Hepatocyte (in vitro differentiated cells): ENCODE data around the gene PCLAF. TPM values are rescaled to one million over a fixed set of nuclear protein-coding genes. Genes with fewer than 3 reads are reported as not detected.
A peak's percentile ranks its signal among the peaks of the same experiment; 100 is the strongest.

Source experiments
- DNase-seq: peaks from one replicate; pipeline ENCODE4 v3.0.0-alpha.2; 2016; ENCODE audit warnings: low spot score
- H2AFZ ChIP-seq: fragments of 200-600 bp; sonication (generic); 2 replicates; pipeline ENCODE4 v1.6.0; 2016; ENCODE audit warnings: antibody characterized with exemption, mild to moderate bottlenecking
- H3K27ac ChIP-seq: fragments of 200-600 bp; sonication (generic); 2 replicates; pipeline ENCODE4 v1.5.1; 2016; ENCODE audit warnings: mild to moderate bottlenecking
- H3K27me3 ChIP-seq: fragments of 200-600 bp; sonication (generic); 2 replicates; pipeline ENCODE4 v1.6.1; 2016
- H3K36me3 ChIP-seq: fragments of 200-600 bp; sonication (generic); replicated peaks from 2 replicates; pipeline ENCODE4 v1.5.1; 2016; ENCODE audit warnings: low read depth; ENCODE audit not compliant: insufficient read depth
- H3K4me1 ChIP-seq: fragments of 200-600 bp; sonication (generic); 2 replicates; pipeline ENCODE4 v1.5.1; 2016; ENCODE audit warnings: mild to moderate bottlenecking, moderate library complexity; ENCODE audit not compliant: insufficient read depth
- H3K4me2 ChIP-seq: fragments of 200-600 bp; sonication (generic); 2 replicates; pipeline ENCODE4 v1.6.0; 2016
- H3K4me3 ChIP-seq: fragments of 200-600 bp; sonication (generic); 2 replicates; pipeline ENCODE4 v1.5.1; 2016; ENCODE audit warnings: mild to moderate bottlenecking
- H3K79me2 ChIP-seq: fragments of 200-600 bp; sonication (generic); 2 replicates; pipeline ENCODE4 v1.6.0; 2017; ENCODE audit warnings: mild to moderate bottlenecking
- H3K9me2 ChIP-seq: fragments of 200-600 bp; sonication (generic); replicated peaks from 2 replicates; pipeline ENCODE4 v1.6.0; 2017; ENCODE audit warnings: mild to moderate bottlenecking; ENCODE audit not compliant: insufficient read depth
- H3K9me3 ChIP-seq: fragments of 200-600 bp; sonication (generic); 2 replicates; pipeline ENCODE4 v1.5.1; 2016; ENCODE audit warnings: low read depth, mild to moderate bottlenecking
- H4K20me1 ChIP-seq: fragments of 200-600 bp; sonication (generic); 2 replicates; pipeline ENCODE4 v1.6.0; 2016; ENCODE audit warnings: mild to moderate bottlenecking; ENCODE audit not compliant: insufficient read depth, poor library complexity, severe bottlenecking
- CTCF ChIP-seq: fragments of 200-600 bp; sonication (generic); IDR thresholded peaks from 2 replicates; pipeline ENCODE4 v1.5.1; 2016; ENCODE audit warnings: antibody characterized with exemption, mild to moderate bottlenecking; ENCODE audit not compliant: poor library complexity
- EZH2 ChIP-seq: fragments of 200-600 bp; sonication (generic); IDR thresholded peaks from 2 replicates; pipeline ENCODE4 v1.6.1; 2016; ENCODE audit warnings: antibody characterized with exemption, mild to moderate bottlenecking, borderline replicate concordance
- EZH2phosphoT487 ChIP-seq: fragments of 200-600 bp; sonication (generic); IDR thresholded peaks from one replicate; pipeline ENCODE4 v1.6.1; 2018; ENCODE audit warnings: antibody characterized with exemption, mild to moderate bottlenecking, low read depth, moderate library complexity; ENCODE audit not compliant: unreplicated experiment, severe bottlenecking
- WGBS: methylation state at CpG from one replicate; pipeline ENCODE4 v1.1.6; 2016; ENCODE audit warnings: low lambda C conversion rate; ENCODE audit errors: missing lambda C conversion rate; 5-methylcytosine and 5-hydroxymethylcytosine counted together
- polyA plus RNA-seq: library from polyadenylated mRNA; unstranded; fragments of >200 nt; fragmentation: Nextera tagmentation; extraction: Ambion mirVana; gene quantifications from 2 replicates; pipeline ENCODE4 v1.2.1, GENCODE V29; 2016
- total RNA-seq: library from RNA; depleted of rRNA; stranded (reverse); fragments of >200 nt; gene quantifications from 2 replicates; pipeline ENCODE4 v1.2.3, GENCODE V29; 2014

The PCLAF gene
- total and polyA plus RNA-seq, 2 experiments from 2014 or later = 21.2 to 25.3 TPM

GRCh38 chr15:64426845-64427465, 45.7 kb upstream of the PCLAF start:
- no peaks in the 10 kb centered on the region for H3K4me1 ChIP-seq
- no peak overlapping the region for H3K27ac ChIP-seq
- no peak overlapping the region for H3K4me2 ChIP-seq
- H3K27me3 ChIP-seq = no peaks in the 10 kb centered on the region
- no peaks in the 10 kb centered on the region for H3K36me3 ChIP-seq
- H4K20me1 ChIP-seq = no peaks in the 10 kb centered on the region
- no peaks in the 10 kb centered on the region for H3K9me2 ChIP-seq
- no peaks in the 10 kb centered on the region for H3K9me3 ChIP-seq
- peak; percentile 58 for TF ChIP-seq CTCF
- TF ChIP-seq EZH2 = no peak
- no peaks in the 10 kb centered on the region for H3K79me2 ChIP-seq
- H3K4me3 ChIP-seq = no peak overlapping the region
- WGBS = 86% methylated on average over 7 of the region's 7 CpGs
- peak; percentile 55 for DNase-seq
- no peak overlapping the region for H2AFZ ChIP-seq

GRCh38 chr15:64425221-64425620, 44.0 kb upstream of the PCLAF start:
- WGBS = 96% methylated on average over 3 of the region's 3 CpGs
- H3K36me3 ChIP-seq = no peaks in the 10 kb centered on the region

GRCh38 chr15:64423970-64424369, 42.7 kb upstream of the PCLAF start:
- no peak for DNase-seq
- H3K36me3 ChIP-seq = no peaks in the 10 kb centered on the region
- no peak overlapping the region for H3K4me2 ChIP-seq
- TF ChIP-seq CTCF = no peak
- TF ChIP-seq EZH2phosphoT487 = no peak
- no peak for TF ChIP-seq EZH2
- no peak overlapping the region for H3K27ac ChIP-seq
- no peaks in the 10 kb centered on the region for H3K9me3 ChIP-seq
- no peaks in the 10 kb centered on the region for H3K4me1 ChIP-seq
- H4K20me1 ChIP-seq = no peaks in the 10 kb centered on the region
- no peaks in the 10 kb centered on the region for H3K79me2 ChIP-seq
- WGBS = 91% methylated on average over 6 of the region's 6 CpGs
- no peak overlapping the region for H2AFZ ChIP-seq
- no peaks in the 10 kb centered on the region for H3K9me2 ChIP-seq
- no peaks in the 10 kb centered on the region for H3K27me3 ChIP-seq
- H3K4me3 ChIP-seq = no peak overlapping the region

More at GRCh38 chr15:64425221-64425620, 44.0 kb upstream of the PCLAF start:
- H3K4me2 ChIP-seq = no peak overlapping the region
- H3K27me3 ChIP-seq = no peaks in the 10 kb centered on the region
- no peak overlapping the region for H3K27ac ChIP-seq
- no peaks in the 10 kb centered on the region for H3K79me2 ChIP-seq
- no peak overlapping the region for H2AFZ ChIP-seq
- no peak overlapping the region for H3K4me3 ChIP-seq
- no peaks in the 10 kb centered on the region for H3K9me3 ChIP-seq
- H3K9me2 ChIP-seq = no peaks in the 10 kb centered on the region
- TF ChIP-seq EZH2phosphoT487 (no peak), CTCF (no peak), EZH2 (no peak)
- no peaks in the 10 kb centered on the region for H4K20me1 ChIP-seq
- no peak for DNase-seq
- no peaks in the 10 kb centered on the region for H3K4me1 ChIP-seq

- H4K20me1 ChIP-seq = no peaks in the 10 kb centered on the region
- H3K27ac ChIP-seq = no peak overlapping the region
- DNase-seq = no peak
- 98% methylated on average over 2 of the region's 2 CpGs for WGBS
- H3K27me3 ChIP-seq = no peaks in the 10 kb centered on the region
- H3K79me2 ChIP-seq = no peaks in the 10 kb centered on the region
- H3K36me3 ChIP-seq = no peaks in the 10 kb centered on the region
- no peak overlapping the region for H2AFZ ChIP-seq
- H3K4me3 ChIP-seq = no peak overlapping the region
- TF ChIP-seq EZH2 (no peak), CTCF (no peak), EZH2phosphoT487 (no peak)
- H3K9me3 ChIP-seq = no peaks in the 10 kb centered on the region
- no peaks in the 10 kb centered on the region for H3K9me2 ChIP-seq
- no peak overlapping the region for H3K4me2 ChIP-seq
- no peaks in the 10 kb centered on the region for H3K4me1 ChIP-seq
Observed at GRCh38 chr15:64422697-64423096, 41.5 kb upstream of the PCLAF start.
